Endothelial cell of umbilical vein (primary cell): Measurements from ENCODE around the gene SPP1. TPM values are rescaled to one million over a fixed set of nuclear protein-coding genes. Genes with fewer than 3 reads are reported as not detected.

Experiments
- BruUV-seq: library from RNA; stranded (reverse); fragments of 400-500 nt; replicated peaks from 2 replicates; lab custom pipeline; 2021; lab: Mats Ljungman, UMichigan
- CTCF ChIA-PET: fragments of 300-600, 350-600 bp; sonication (Branson Sonifier 250); formaldehyde crosslinking; loops from one replicate; lab custom pipeline; 2021; ENCODE audit warnings: antibody characterized with exemption, inconsistent platforms; lab: Charles Lee
- POLR2A ChIA-PET: fragments of 300-600, 350-600 bp; sonication (Branson Sonifier 250); formaldehyde crosslinking; loops from one replicate; lab custom pipeline; 2021; ENCODE audit warnings: antibody characterized with exemption, inconsistent platforms; lab: Charles Lee
- DNase-seq: peaks from one replicate; pipeline ENCODE4 v3.0.0-alpha.2; 2011; ENCODE audit warnings: low read depth, low spot score
- FAIRE-seq: peaks from 2 replicates; lab custom pipeline; 2011; peaks lifted over from hg19 to GRCh38; lab: Jason Lieb, UNC
- H2AFZ ChIP-seq: 2 replicates; pipeline ENCODE4 v1.6.0; 2012; ENCODE audit warnings: low read depth, low read length, control low read depth, inconsistent platforms
- H3K27ac ChIP-seq: 2 replicates; pipeline ENCODE4 v1.5.1; 2011; ENCODE audit warnings: low read depth, mild to moderate bottlenecking, control low read depth, low read length, moderate library complexity; ENCODE audit not compliant: insufficient read depth
- H3K27me3 ChIP-seq, 2 experiments: 2 replicates each; pipeline versions ENCODE4 v1.6.0 to v1.6.1; 2011; ENCODE audit warnings: low read length in 2 of 2, mixed read lengths in 1 of 2; ENCODE audit not compliant: control insufficient read depth in 2 of 2, insufficient read depth in 2 of 2
- H3K36me3 ChIP-seq, 2 experiments: 2 replicates in 1 of 2; 3 replicates in 1 of 2; pipeline ENCODE4 v1.5.1; 2011; ENCODE audit warnings: low read length in 2 of 2, mild to moderate bottlenecking in 1 of 2, moderate library complexity in 1 of 2; ENCODE audit not compliant: control insufficient read depth in 2 of 2, insufficient read depth in 2 of 2; ENCODE audit errors: extremely low read depth in 1 of 2
- H3K4me1 ChIP-seq: 3 replicates; pipeline ENCODE4 v1.5.1; 2011; ENCODE audit warnings: mild to moderate bottlenecking, low read length; ENCODE audit not compliant: control insufficient read depth, insufficient read depth; ENCODE audit errors: extremely low read depth
- H3K4me2 ChIP-seq: 2 replicates; pipeline ENCODE4 v1.6.1; 2011; ENCODE audit warnings: low read length, control low read depth, mixed read lengths; ENCODE audit not compliant: insufficient read depth
- H3K4me3 ChIP-seq, 3 experiments: fragments of 200-600 bp in 1 of 3; sonication (generic), shearing (Covaris generic) in 1 of 3; replicated peaks in 1 of 3; 2 replicates each; pipeline ENCODE4 v1.5.1; 2011 to 2016; ENCODE audit warnings: control low read depth in 3 of 3, low read length in 3 of 3, mild to moderate bottlenecking in 2 of 3, inconsistent platforms in 1 of 3, low read depth in 1 of 3, moderate library complexity in 1 of 3; ENCODE audit not compliant: insufficient read depth in 1 of 3
- H3K79me2 ChIP-seq: 2 replicates; pipeline ENCODE4 v1.6.0; 2012; ENCODE audit warnings: low read length, inconsistent platforms; ENCODE audit not compliant: control insufficient read depth, insufficient read depth
- H3K9ac ChIP-seq: replicated peaks from 2 replicates; pipeline ENCODE3; 2011; ENCODE audit warnings: low read length, control low read depth; ENCODE audit not compliant: insufficient read depth; ENCODE audit errors: extremely low read depth
- H3K9me1 ChIP-seq: replicated peaks from 3 replicates; pipeline ENCODE4 v1.6.0; 2011; ENCODE audit warnings: mild to moderate bottlenecking, low read length; ENCODE audit not compliant: control insufficient read depth, insufficient read depth; ENCODE audit errors: extremely low read depth
- H3K9me3 ChIP-seq: replicated peaks from 2 replicates; pipeline ENCODE4 v1.5.1; 2012; ENCODE audit warnings: low read length, inconsistent platforms; ENCODE audit not compliant: control insufficient read depth, insufficient read depth
- H4K20me1 ChIP-seq: replicated peaks from 2 replicates; pipeline ENCODE3; 2011; ENCODE audit warnings: mild to moderate bottlenecking, low read length; ENCODE audit not compliant: control insufficient read depth, insufficient read depth; ENCODE audit errors: extremely low read depth
- EZH2 ChIP-seq: IDR thresholded peaks from 2 replicates; pipeline ENCODE4 v1.6.1; 2012; ENCODE audit warnings: borderline replicate concordance, low read depth, mild to moderate bottlenecking, moderate library complexity, low read length, inconsistent platforms; ENCODE audit not compliant: severe bottlenecking
- JUN ChIP-seq: IDR thresholded peaks from 2 replicates; pipeline ENCODE4 v1.6.1; 2011; ENCODE audit warnings: borderline replicate concordance, low read depth; ENCODE audit not compliant: insufficient read length, insufficient read depth
- MAX ChIP-seq: IDR thresholded peaks from 2 replicates; pipeline ENCODE4 v1.6.1; 2011; ENCODE audit not compliant: insufficient read depth, insufficient read length
- MYC ChIP-seq: IDR thresholded peaks from one replicate; pipeline ENCODE4 v1.6.1; 2011; ENCODE audit warnings: mild to moderate bottlenecking, low read depth, low read length
- POLR2A ChIP-seq: IDR thresholded peaks from 2 replicates; pipeline ENCODE4 v1.6.1; 2012; ENCODE audit warnings: low read depth, mild to moderate bottlenecking, control low read depth, low read length
- dilution Hi-C: fragments of 300-500 bp; cut with MboI; formaldehyde crosslinking; loops from one replicate; pipeline ENCODE4 v1.15.0; 2019; ENCODE audit warnings: low sequenced_read_pairs; ENCODE audit not compliant: extremely low pct_ligation_motif_present
- intact Hi-C: fragments of 100-400 bp; cut with micrococcal nuclease; formaldehyde crosslinking; loops from one replicate; pipeline ENCODE4 v1.10.0; 2022
- polyA plus RNA-seq, 4 experiments: library from polyadenylated mRNA; depleted of rRNA in 3 of 4; stranded (reverse) in 3 of 4; unstranded in 1 of 4; fragments of >200 nt; gene quantifications; 2 replicates each; pipeline versions ENCODE4 v1.2.1 to v1.2.3, GENCODE V29; 2011 to 2012; ENCODE audit warnings: missing spikeins in 1 of 4
- total RNA-seq: library from RNA; stranded (reverse); gene quantifications from 2 replicates; pipeline ENCODE4 v1.2.3, GENCODE V29; 2021
- TF ChIP-seq, protein P1 (sequence below), 2 donors: IDR thresholded peaks; 1 replicate in 1 of 2; 2 replicates in 1 of 2; pipeline ENCODE4 v1.5.1; 2011; ENCODE audit warnings: low read length in 2 of 2, mild to moderate bottlenecking in 2 of 2, moderate library complexity in 2 of 2, control low read depth in 1 of 2, inconsistent platforms in 1 of 2, low read depth in 1 of 2; ENCODE audit not compliant: insufficient read depth in 1 of 2; ENCODE audit errors: extremely low read depth in 1 of 2

The SPP1 gene
- total and polyA plus RNA-seq, 2 donors (not counting 3 experiments of a cell fraction or from before 2014, with no cell fraction given), result not detected

DNA sequence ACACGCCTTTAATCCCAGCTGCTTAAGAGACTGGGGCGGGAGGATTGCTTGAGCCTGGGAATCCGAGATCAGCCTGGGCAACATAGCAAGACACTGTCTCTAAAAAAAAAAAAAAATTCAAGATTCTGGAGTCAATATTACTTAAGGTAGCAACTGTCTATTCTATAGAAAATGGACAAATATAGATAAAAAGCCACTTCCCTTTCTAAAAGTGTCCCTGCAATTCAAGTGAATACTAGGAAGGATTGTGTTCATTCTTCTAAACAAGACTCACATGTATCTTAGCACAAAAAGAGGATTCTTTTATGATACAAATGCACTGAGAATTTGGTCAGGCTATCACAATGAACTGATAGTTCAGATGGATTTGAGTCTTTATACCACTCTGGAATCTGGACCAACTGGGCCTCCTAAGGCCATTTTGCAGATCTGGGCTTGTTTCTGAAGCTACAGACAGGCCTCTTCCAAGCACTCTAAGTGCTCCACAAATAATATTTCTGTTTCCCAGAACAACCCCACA lies 38.9 kb downstream of the SPP1 start:
- Histone ChIP-seq H4K20me1 (no peaks in the 10 kb centered on the region), H3K9me3 (no peaks in the 10 kb centered on the region), H3K36me3 (no peaks in the 10 kb centered on the region), H3K27ac (no peak overlapping the region), H3K27me3 (no peaks in the 10 kb centered on the region), H3K79me2 (peaks cover 79% of the 10 kb centered on the region), H2AFZ (no peak overlapping the region), H3K9ac (no peak overlapping the region), H3K4me3 (no peak overlapping the region), H3K9me1 (no peaks in the 10 kb centered on the region), H3K4me2 (no peak overlapping the region), H3K4me1 (peaks cover 41% of the 10 kb centered on the region)
- POLR2A ChIA-PET, result no interaction called here
- no TSS peak for BruUV-seq
- CTCF ChIA-PET, result interaction anchor here (1.2 to 1.4 kb wide), 2 partner anchors 19 to 205 kb away, joined by 3 to 6 read pairs; no protein-coding TSS in a partner anchor
- TF ChIP-seq, protein P1, sequence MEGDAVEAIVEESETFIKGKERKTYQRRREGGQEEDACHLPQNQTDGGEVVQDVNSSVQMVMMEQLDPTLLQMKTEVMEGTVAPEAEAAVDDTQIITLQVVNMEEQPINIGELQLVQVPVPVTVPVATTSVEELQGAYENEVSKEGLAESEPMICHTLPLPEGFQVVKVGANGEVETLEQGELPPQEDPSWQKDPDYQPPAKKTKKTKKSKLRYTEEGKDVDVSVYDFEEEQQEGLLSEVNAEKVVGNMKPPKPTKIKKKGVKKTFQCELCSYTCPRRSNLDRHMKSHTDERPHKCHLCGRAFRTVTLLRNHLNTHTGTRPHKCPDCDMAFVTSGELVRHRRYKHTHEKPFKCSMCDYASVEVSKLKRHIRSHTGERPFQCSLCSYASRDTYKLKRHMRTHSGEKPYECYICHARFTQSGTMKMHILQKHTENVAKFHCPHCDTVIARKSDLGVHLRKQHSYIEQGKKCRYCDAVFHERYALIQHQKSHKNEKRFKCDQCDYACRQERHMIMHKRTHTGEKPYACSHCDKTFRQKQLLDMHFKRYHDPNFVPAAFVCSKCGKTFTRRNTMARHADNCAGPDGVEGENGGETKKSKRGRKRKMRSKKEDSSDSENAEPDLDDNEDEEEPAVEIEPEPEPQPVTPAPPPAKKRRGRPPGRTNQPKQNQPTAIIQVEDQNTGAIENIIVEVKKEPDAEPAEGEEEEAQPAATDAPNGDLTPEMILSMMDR (IDR thresholded peaks at IDR 0.05; ENCODE audit: extremely low read depth in 1 of 2, insufficient read depth in 1 of 2, low read depth in 1 of 2, low read length in 2 of 2), result no peak
- TF ChIP-seq JUN (no peak), POLR2A (no peak), MYC (no peak), MAX (no peak), EZH2 (no peak)
- intact Hi-C loops (no loop called here), dilution Hi-C loops (no loop called here)
- DNase-seq, result no peak
- no peak for FAIRE-seq
